ENCODE measurements around the gene FIG4.
"Not testable (repeated sequence)": the region's sequence is repeated elsewhere in the genome, so short reads cannot be mapped to it uniquely, and the experiment has no call there.

Gene FIG4

DNA sequence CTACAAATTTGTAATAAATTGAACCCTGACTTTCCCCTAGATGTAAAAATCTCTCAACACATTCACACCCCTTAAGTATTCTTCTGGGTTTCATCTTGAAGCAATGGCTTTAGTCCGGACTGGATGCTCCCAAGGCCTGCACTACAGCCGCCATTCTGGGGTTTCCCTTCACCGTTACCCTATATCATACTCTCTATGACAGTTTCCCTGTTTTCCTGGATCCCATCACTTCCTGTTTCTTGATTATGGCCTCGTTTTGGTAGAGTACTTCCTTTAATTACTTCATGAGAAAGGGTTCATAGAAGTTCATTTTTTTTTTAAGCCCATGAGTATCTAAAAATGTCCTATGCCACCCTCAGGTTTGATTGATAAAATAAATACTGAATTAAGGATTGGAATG lies 11.7 kb downstream of the FIG4 start:
- no peak for DNase-seq (ENCODE audit: low read depth, low spot score)

DNA sequence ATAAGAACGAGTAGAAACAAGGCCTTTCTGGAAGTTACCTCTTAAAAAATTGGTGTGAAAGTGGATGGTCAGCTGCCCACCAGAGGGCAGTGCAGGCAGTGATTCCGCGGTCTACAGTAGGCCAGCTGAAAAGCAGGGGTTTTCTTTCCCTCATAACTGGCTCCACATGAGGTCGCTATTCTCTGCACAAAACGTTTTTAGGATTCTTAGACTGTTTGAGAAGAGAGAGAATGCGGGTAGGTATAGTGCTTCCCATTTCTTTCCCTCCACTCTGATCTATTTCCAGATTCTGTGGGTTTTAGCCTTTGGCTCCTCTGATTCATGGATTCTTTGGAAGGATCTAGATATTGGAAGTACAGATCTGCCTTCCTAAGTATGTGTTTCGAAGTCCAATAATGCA lies 14.2 kb downstream of the FIG4 start:
- DNase-seq (ENCODE audit: low read depth, low spot score) = peak; percentile 54

DNA sequence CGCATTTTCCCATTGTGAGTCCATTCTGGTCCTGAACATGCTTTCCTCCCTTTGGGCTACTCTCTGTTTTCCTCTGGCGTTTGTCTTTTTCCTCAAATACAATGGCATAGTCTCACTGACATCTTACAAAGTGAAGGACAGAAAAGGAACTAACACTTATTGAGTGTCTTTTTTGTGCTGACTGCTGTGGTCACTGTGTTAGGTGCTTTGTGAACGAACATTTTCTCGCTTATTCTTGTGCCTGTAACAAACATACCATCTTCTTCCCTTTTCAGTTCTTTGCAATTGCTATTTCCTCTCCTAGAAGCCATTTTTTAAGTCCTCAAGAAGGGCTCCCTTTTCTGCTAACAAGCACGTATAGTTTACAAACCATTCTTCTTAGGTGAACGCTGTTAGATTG lies 15.4 kb downstream of the FIG4 start:
- no peak for DNase-seq (ENCODE audit: low read depth, low spot score)

DNA sequence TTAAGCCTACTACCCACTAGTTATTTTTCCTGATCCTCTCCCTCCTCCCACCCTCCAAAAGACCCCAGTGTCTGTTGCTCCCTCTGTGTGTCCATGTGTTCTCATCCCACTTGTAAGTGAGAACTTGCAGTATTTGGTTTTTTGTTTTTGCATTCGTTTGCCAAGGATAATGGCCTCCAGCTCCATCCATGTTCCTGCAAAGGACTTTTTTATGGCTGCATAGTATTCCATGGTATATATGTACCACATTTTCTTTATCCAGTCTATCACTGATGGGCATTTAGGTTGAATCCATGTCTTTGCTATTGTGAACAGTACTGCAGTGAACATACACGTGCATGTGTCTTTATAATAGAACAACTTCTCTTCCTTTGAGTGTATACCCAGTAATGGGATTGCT lies 17.0 kb downstream of the FIG4 start:
- DNase-seq (ENCODE audit: low read depth, low spot score) = not testable (repeated sequence)

- no peak for DNase-seq (ENCODE audit: low read depth, low spot score)
Measured at GRCh38 chr6:109713097-109713496, 22.0 kb downstream of the FIG4 start.

GRCh38 chr6:109714166-109714565 lies 23.1 kb downstream of the FIG4 start:
- DNase-seq (ENCODE audit: low read depth, low spot score) = no peak

- no peak for DNase-seq (ENCODE audit: low read depth, low spot score)
Measured at GRCh38 chr6:109714611-109715010, 23.5 kb downstream of the FIG4 start.

GRCh38 chr6:109715616-109716015 lies 24.5 kb downstream of the FIG4 start:
- no peak for DNase-seq (ENCODE audit: low read depth, low spot score)

GRCh38 chr6:109717971-109718370 lies 26.9 kb downstream of the FIG4 start:
- DNase-seq (ENCODE audit: low read depth, low spot score) = no peak

DNA sequence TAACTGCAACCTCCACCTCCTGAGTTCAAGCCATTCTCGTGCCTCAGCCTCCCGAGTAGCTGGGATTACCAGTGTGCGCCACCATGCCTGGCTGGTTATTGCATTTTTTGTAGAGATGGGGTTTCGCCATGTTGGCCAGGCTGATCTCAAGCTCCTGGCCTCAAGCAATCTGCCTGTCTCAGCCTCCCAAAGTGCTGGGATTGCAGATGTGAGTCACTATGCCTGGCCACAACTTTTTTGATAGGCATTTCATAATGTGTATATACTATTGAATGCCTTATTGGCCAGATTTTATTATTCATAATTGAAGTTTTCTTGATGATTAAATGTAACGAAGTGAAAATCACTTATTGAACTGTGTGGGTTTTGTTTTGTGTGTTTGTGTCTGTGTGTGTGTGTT lies 27.9 kb downstream of the FIG4 start:
- no peak for DNase-seq (ENCODE audit: low read depth, low spot score)

GRCh38 chr6:109720311-109720710 lies 29.2 kb downstream of the FIG4 start:
- no peak for DNase-seq (ENCODE audit: low read depth, low spot score)

DNA sequence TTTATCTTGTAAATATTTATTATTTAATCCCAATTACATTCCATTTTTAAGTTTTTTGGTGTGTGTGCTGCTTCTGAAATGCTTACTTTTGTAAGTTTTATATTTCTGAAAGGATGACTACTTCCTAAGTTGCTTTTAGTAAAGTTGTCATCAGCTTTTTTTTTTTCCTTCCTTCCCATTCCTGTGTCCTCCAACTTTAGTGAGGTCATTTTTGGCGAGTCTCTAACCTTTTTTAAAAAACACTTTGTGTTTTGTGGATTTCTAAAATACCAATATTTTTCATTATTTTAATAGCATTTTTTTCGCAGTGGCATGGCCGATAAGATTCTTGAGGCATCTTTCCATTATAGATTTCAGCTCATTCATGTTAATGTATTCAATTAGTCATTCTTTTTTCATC lies 30.9 kb downstream of the FIG4 start:
- DNase-seq (ENCODE audit: low read depth, low spot score) = no peak

- no peak for DNase-seq (ENCODE audit: low read depth, low spot score)
Measured at GRCh38 chr6:109722564-109723254, 31.6 kb downstream of the FIG4 start.

DNA sequence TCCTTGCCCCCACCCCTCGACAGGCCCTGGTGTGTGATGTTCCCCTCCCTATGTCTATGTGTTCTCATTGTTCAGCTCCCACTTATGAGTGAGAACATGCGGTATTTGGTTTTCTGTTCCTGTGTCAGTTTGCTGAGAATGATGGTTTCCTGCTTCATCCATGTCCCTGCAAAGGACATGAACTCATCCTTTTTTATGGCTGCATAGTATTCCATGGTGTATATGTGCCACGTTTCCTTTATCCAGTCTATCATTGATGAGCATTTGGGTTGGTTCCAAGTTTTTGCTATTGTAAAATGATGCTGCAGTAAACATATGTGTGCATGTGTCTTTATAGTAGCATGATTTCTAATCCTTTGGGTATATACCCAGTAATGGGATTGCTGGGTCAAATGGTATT lies 34.2 kb downstream of the FIG4 start:
- not testable (repeated sequence) for DNase-seq (ENCODE audit: low read depth, low spot score)

DNA sequence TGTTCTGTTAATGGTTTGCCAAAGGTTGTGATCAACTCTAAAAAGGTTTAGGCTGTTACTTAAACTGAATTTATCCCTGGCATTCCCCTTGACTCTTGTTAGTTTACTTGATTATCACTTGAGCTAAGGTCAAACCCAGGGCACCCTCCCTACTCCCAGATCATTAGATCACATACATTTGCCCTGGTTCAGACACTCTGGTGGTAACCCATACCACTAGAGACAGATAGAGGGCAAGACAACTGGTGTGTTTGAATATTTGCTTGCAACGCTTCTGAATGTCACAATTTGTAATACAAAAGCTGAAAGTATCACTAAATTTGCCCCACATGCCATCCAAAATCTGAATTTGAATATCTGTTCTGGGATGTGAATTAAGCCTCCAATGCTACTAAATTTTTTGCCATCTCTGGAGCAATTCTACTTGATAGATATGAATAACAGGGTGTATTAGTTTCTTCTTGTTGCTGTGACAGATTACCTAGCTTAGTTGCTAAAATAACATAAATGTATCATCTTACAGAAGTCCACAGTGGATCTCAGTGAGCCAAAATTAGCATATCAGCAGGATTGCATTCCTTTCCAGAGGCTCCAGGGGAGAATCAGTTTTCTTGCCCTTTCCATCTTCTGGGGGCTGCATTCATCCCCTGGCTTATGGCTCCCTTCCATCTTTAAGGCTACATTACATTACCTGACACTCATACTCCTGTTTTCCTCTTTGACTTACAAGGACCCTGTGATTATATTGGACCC lies 45.4 kb downstream of the FIG4 start:
- DNase-seq (ENCODE audit: low read depth, low spot score) = peak; percentile 33

DNA sequence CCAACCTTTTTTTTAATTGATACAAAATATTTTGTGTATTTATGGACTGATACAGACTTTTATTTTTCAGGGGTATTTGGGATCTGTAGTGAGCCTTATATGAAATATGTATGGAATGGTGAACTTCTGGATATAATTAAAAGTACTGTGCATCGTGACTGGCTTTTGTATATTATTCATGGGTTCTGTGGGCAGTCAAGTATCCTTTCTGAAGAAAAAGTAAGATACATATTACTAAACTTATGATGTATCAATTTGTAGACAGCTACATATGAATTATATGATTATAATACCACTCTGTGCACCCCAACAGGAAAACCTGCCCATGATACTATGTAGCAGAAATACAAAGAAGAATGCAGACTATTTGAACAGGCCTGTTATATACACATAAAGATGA lies 47.2 kb downstream of the FIG4 start:
- DNase-seq (ENCODE audit: low read depth, low spot score) = no peak

- DNase-seq (ENCODE audit: low read depth, low spot score) = no peak
Measured at GRCh38 chr6:109738667-109739066, 47.6 kb downstream of the FIG4 start.

DNA sequence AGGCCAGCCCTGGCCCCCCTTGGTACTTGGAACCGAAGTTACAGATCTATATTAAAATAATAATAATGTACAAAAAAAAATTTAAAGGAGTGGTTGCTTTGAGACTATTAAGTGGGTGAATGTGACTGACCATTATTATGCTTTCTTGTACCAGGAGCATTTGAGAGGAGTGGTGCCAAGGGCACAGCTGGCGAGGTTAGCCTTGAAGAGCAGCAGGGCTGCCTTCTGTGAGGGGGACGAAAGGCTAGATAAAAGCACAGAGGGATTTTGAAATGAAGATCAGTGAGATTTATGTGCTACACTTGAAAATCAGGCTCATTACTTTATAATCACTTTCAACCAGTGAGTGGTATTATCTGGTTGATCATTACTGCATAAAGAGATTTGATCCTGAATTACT lies 48.6 kb downstream of the FIG4 start:
- DNase-seq (ENCODE audit: low read depth, low spot score) = no peak

GRCh38 chr6:109740787-109741186 lies 49.7 kb downstream of the FIG4 start:
- DNase-seq (ENCODE audit: low read depth, low spot score) = no peak

- DNase-seq (ENCODE audit: low read depth, low spot score) = no peak
Measured at GRCh38 chr6:109743739-109744138, 52.6 kb downstream of the FIG4 start.

- DNase-seq (ENCODE audit: low read depth, low spot score) = not testable (repeated sequence)
Measured at GRCh38 chr6:109744779-109745178, 53.7 kb downstream of the FIG4 start.

GRCh38 chr6:109747221-109747620 lies 56.1 kb downstream of the FIG4 start:
- no peak for DNase-seq (ENCODE audit: low read depth, low spot score)
